Measurements from ENCODE around the gene KRTAP3-1. TPM values are rescaled to one million over a fixed set of nuclear protein-coding genes. Genes with fewer than 3 reads are reported as not detected.
"Not testable (repeated sequence)": the region's sequence is repeated elsewhere in the genome, so short reads cannot be mapped to it uniquely, and the experiment has no call there.

The KRTAP3-1 gene
- polyA plus RNA-seq (ENCODE audit: insufficient read depth in 1 of 5, insufficient read length in 5 of 5, low replicate concordance in 1 of 5), result not detected
- long read RNA-seq, donor 1, result 0 reads
- long read RNA-seq, donor 2, result 0 reads
- long read RNA-seq, donor 3, result 0 reads
- long read RNA-seq, donor 4, result 0 reads
- long read RNA-seq, donor 5, result 0 reads
- long read RNA-seq, donor 6, result 0 reads
- long read RNA-seq, donor 7, result 0 reads
- long read RNA-seq, donor 8, result 0 reads

DNA sequence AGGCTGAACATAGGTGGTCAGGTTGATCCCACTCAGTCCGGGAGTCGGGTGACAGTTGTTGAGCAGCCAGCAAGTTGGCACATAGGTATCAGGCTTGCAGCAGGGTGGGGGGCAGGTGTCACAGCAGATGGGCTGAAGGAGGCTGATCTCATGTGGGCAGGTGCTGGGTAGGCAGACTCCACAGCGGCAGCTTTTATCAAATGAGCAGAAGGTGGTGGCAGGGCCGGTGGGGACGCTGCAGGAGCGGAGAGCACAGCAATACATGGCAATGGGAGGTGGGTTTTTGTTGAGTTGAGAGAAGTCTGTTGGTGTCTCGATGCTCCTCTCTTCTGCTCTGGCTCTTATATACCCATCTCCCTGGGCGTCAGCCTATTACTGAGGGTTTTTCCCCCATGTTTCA, at the start of gene KRTAP3-1:
Gene KRTAP3-1 (minus strand): TSS at position 318 of the 400 bp plus-strand sequence. CDS start 54 bp downstream, at position 264.
- no peak for DNase-seq

GRCh38 chr17:41057547-41057946, 48.6 kb upstream of the KRTAP3-1 start:
- DNase-seq, result no peak

GRCh38 chr17:41055130-41055529, 46.2 kb upstream of the KRTAP3-1 start, which contains the start of gene KRTAP2-2:
Gene KRTAP2-2 (minus strand): TSS chr17:41055230. CDS start chr17:41055211, 19 bp downstream.
- DNase-seq, result not testable (repeated sequence)

GRCh38 chr17:41054556-41054955, 45.6 kb upstream of the KRTAP3-1 start:
- not testable (repeated sequence) for DNase-seq

GRCh38 chr17:41054025-41054424, 45.1 kb upstream of the KRTAP3-1 start:
- no peak for DNase-seq

DNA sequence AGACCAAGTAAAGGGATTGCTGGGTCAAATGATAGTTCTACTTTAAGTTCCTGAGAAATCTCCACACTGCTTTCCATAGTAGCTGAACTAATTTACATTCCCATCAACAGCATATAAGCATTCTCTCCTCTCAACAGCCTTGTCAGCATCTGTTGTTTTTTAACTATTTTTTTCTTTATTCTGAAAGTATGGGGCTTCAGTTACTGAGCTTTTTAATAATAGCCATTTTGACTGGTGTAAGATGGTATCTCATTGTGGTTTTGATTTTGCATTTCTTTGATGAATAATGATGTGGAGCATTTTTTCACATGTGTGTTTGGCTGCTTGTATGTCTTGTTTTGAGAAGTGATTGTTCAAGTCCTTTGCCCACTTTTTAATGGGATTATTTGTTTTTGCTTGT, 43.6 kb upstream of the KRTAP3-1 start:
- no peak for DNase-seq

DNA sequence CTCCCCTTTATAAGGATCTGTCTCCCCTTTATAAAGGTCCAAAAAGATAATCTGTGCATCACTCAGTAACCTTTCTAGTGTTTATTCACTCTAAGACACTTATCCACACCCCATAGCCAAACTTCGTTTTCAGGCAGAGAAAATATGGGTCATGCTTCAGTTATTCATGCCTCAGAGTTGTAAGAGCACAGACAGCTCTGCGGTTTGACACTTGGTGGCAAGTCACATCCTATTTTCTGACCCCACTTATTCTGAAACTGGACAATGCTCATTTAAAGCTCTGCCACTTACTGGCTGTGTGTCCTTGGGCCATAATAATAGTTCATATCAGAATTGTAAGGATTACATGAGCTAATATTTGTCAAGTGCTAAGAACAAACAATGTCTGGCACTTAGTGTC, 40.2 kb upstream of the KRTAP3-1 start:
- no peak for DNase-seq

DNA sequence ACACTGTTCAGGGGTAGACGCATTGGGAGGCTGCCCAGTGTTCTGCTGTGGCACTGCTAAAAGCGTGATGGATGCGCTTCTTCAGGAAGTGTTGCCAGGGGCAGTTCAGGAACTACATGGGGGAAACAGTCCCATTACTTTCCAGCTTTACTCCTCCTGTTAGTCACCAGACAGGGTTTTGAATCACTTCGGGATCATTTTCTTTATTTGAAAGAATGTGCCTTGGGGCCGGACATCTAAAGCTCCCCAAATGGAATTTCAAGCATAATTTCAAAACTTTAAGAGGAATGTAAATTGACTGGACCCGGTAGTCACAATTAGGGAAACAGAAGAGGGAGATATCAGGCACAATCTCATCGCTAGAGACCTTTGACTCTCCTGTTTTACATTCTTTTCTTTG, 39.5 kb upstream of the KRTAP3-1 start:
- DNase-seq, result no peak

GRCh38 chr17:41046735-41047465, 38.0 kb upstream of the KRTAP3-1 start, which contains the start of gene KRTAP2-1:
Gene KRTAP2-1 (minus strand): TSS chr17:41047316. CDS start chr17:41047267, 49 bp downstream.
- DNase-seq, result not testable (repeated sequence)

- DNase-seq, result no peak
Measured at GRCh38 chr17:41042953-41043352, 34.0 kb upstream of the KRTAP3-1 start.

DNA sequence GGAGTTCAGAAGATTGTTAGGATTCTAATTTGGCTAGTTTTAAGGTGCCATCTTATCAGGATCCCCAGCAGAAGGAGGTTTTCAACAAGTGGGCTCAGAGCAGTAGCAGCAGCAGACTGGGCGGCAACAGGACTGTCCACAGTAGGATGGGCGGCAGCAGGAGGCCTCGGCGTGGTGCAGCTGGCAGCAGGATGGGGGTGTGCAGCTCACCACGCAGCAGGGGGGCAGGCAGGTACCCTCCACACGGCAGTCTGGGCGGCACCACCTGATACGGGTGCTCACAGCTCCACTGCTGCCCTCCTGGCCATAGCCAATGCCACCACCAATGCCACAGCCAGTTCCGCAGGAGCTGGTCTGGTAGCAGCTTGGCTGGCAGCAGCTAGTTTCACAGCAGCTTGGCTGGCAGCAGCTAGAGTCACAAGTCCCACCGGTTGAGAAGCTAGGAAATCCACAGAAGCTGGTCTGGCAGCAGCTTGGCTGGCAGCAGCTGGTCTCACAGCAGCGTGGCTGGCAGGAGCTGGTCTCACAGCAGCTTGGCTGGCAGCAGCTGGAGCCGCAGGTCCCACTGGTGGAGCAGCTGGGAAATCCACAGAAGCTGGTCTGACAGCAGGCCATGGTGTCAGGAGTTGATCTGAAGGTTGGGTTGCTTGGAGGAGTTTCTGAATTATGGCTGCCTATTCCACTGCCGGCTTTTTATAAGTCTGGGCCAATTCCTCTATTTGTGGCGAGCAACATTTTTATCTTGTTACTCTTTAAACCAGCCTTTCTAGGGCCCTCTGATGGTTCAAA, 32.0 kb upstream of the KRTAP3-1 start, which contains the start of gene KRTAP1-1:
Gene KRTAP1-1 (minus strand): TSS at position 668 of the 789 bp plus-strand sequence. CDS start 53 bp downstream, at position 615.
- DNase-seq, result not testable (repeated sequence)

- no peak for DNase-seq
Measured at GRCh38 chr17:41037853-41038350, 29.0 kb upstream of the KRTAP3-1 start.

DNA sequence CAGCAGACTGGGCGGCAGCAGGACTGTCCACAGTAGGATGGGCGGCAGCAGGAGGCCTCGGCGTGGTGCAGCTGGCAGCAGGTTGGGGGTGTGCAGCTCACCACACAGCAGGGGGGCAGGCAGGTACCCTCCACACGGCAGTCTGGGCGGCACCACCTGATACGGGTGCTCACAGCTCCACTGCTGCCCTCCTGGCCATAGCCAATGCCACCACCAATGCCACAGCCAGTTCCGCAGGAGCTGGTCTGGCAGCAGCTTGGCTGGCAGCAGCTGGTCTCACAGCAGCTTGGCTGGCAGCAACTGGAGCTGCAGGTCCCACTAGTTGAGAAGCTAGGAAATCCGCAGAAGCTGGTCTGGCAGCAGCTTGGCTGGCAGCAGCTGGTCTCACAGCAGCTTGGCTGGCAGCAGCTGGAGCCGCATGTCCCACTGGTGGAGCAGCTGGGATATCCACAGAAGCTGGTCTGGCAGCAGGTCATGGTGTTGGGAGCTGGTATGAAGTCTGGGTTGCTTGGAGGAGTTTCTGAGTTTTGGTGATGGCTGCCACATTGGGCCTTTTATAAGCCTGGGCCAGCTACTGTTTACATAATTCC, 25.5 kb upstream of the KRTAP3-1 start, which contains the start of gene KRTAP1-3:
Gene KRTAP1-3 (minus strand): TSS at position 529 of the 590 bp plus-strand sequence. CDS start 53 bp downstream, at position 476.
- DNase-seq, result not testable (repeated sequence)

- no peak for DNase-seq
Measured at GRCh38 chr17:41029633-41030245, 20.8 kb upstream of the KRTAP3-1 start, which contains the start of gene KRTAP1-4. Gene KRTAP1-4 (minus strand): TSS chr17:41030195. CDS start chr17:41030078, 117 bp downstream.

- no peak for DNase-seq
Measured at GRCh38 chr17:41026715-41027471, 18.0 kb upstream of the KRTAP3-1 start, which contains the start of gene KRTAP1-5. Gene KRTAP1-5 (minus strand): TSS chr17:41027208. CDS start chr17:41027155, 53 bp downstream.

DNA sequence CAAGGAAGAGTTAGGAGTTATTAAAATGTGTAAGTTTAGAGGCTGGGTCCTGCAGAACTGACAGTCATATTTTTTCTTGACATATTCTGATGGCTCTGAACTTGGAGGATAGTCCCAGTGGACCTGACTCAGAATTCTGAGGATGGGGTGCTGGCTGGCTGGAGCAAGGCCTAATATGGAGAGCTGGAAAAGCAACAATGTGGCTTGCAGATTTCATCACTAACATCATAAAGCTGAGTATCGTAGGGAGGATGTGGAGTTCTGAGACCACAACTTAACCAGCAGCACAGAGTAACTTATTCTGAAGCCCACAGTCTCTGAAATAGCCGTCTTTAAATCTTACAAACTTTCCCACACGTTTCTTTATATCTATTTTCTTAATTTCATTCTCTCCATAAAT, 15.8 kb upstream of the KRTAP3-1 start:
- DNase-seq, result no peak

GRCh38 chr17:41020336-41020735, 11.4 kb upstream of the KRTAP3-1 start:
- no peak for DNase-seq

DNA sequence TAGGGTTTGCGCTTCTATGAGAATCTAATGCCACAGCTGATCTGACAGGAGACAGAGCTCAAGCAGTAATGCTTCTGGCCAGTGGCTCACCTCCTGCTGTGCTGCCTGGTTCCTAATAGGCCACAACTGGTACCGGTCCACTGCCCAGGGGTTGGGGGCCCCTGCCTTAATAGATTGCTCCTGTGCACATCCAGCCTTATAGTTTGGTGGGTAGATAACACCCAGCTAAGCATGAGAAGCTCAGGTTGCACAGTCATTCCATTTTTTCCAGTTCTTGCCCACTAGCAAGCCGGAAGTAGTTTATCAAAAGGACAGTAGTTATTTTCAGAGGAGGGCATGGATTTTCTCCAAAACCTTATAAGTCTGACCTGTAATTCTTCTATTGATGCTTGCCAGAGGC, 10.5 kb upstream of the KRTAP3-1 start:
- DNase-seq, result no peak

- DNase-seq, result no peak
Measured at GRCh38 chr17:41018541-41018940, 9.6 kb upstream of the KRTAP3-1 start.

Data from right lung (tissue), 10 donors.